H9 (cell line): ENCODE measurements around the gene CYP2W1. TPM values are rescaled to one million over a fixed set of nuclear protein-coding genes. Genes with fewer than 3 reads are reported as not detected.

ENCODE experiments used
- DNase-seq: peaks from one replicate; pipeline ENCODE4 v3.0.0-alpha.2; 2017
- H2AFZ ChIP-seq: one replicate; pipeline ENCODE4 v1.6.1; 2013; ENCODE audit warnings: mild to moderate bottlenecking, low read length, control low read depth, moderate library complexity
- H2AK5ac ChIP-seq: 2 replicates; pipeline ENCODE4 v1.6.1; 2013; ENCODE audit warnings: low read length, control low read depth, mixed read lengths; ENCODE audit not compliant: insufficient read length
- H2BK120ac ChIP-seq: one replicate; pipeline ENCODE4 v1.6.1; 2013; ENCODE audit warnings: low read depth, mild to moderate bottlenecking, low read length, control low read depth, inconsistent platforms; ENCODE audit not compliant: poor library complexity, severe bottlenecking
- H2BK12ac ChIP-seq: 2 replicates; pipeline ENCODE4 v1.6.1; 2013; ENCODE audit warnings: low read length, control low read depth, mixed read lengths, low read depth; ENCODE audit not compliant: insufficient read length
- H2BK15ac ChIP-seq: 2 replicates; pipeline ENCODE4 v1.6.1; 2013; ENCODE audit warnings: low read depth, low read length, control low read depth
- H2BK20ac ChIP-seq: one replicate; pipeline ENCODE4 v1.6.1; 2013; ENCODE audit warnings: low read depth, mild to moderate bottlenecking, low read length, control low read depth, inconsistent platforms; ENCODE audit not compliant: poor library complexity, severe bottlenecking
- H2BK5ac ChIP-seq: 2 replicates; pipeline ENCODE4 v1.6.1; 2013; ENCODE audit warnings: low read length, control low read depth, mixed read lengths; ENCODE audit not compliant: insufficient read length
- H3K14ac ChIP-seq: 2 replicates; pipeline ENCODE4 v1.6.1; 2013; ENCODE audit warnings: low read length, control low read depth; ENCODE audit not compliant: insufficient read depth
- H3K18ac ChIP-seq: 2 replicates; pipeline ENCODE4 v1.6.1; 2013; ENCODE audit warnings: low read depth, mild to moderate bottlenecking, mixed read lengths, low read length, control low read depth; ENCODE audit not compliant: insufficient read length
- H3K23ac ChIP-seq: 2 replicates; pipeline ENCODE4 v1.6.1; 2013; ENCODE audit warnings: low read length, control low read depth, mixed read lengths, low read depth; ENCODE audit not compliant: insufficient read length
- H3K23me2 ChIP-seq: 2 replicates; pipeline ENCODE4 v1.6.1; 2013; ENCODE audit warnings: low read depth, mild to moderate bottlenecking, mixed read lengths, low read length, control low read depth; ENCODE audit not compliant: insufficient read length, poor library complexity, severe bottlenecking
- H3K27ac ChIP-seq: 2 replicates; pipeline ENCODE4 v1.5.1; 2013; ENCODE audit warnings: low read length, control low read depth, mixed read lengths, low read depth; ENCODE audit not compliant: insufficient read length
- H3K27me3 ChIP-seq: 2 replicates; pipeline ENCODE4 v1.6.1; 2013; ENCODE audit warnings: low read length, control low read depth, inconsistent platforms; ENCODE audit not compliant: insufficient read depth
- H3K4ac ChIP-seq: 2 replicates; pipeline ENCODE4 v1.6.1; 2013; ENCODE audit warnings: low read depth, mild to moderate bottlenecking, control low read depth, inconsistent platforms, low read length, moderate library complexity
- H3K4me1 ChIP-seq: 2 replicates; pipeline ENCODE4 v1.6.1; 2013; ENCODE audit warnings: low read length, control low read depth, inconsistent platforms; ENCODE audit not compliant: insufficient read depth
- H3K4me2 ChIP-seq: 2 replicates; pipeline ENCODE4 v1.6.1; 2013; ENCODE audit warnings: low read length, control low read depth, mixed read lengths; ENCODE audit not compliant: insufficient read length, insufficient read depth
- H3K56ac ChIP-seq: 2 replicates; pipeline ENCODE4 v1.6.1; 2013; ENCODE audit warnings: low read depth, mild to moderate bottlenecking, mixed read lengths, low read length, control low read depth; ENCODE audit not compliant: insufficient read length
- H3K79me1 ChIP-seq: 2 replicates; pipeline ENCODE4 v1.6.1; 2013; ENCODE audit warnings: low read depth, mild to moderate bottlenecking, moderate library complexity, low read length, control low read depth, inconsistent platforms; ENCODE audit not compliant: insufficient read depth, poor library complexity, severe bottlenecking
- H3K79me2 ChIP-seq: 2 replicates; pipeline ENCODE4 v1.6.1; 2013; ENCODE audit warnings: low read length, control low read depth, inconsistent platforms; ENCODE audit not compliant: insufficient read depth
- H3K9ac ChIP-seq: 2 replicates; pipeline ENCODE4 v1.6.1; 2013; ENCODE audit warnings: low read length, control low read depth, mixed read lengths; ENCODE audit not compliant: insufficient read length; ENCODE audit errors: extremely low read depth
- H3K9me3 ChIP-seq: one replicate; pipeline ENCODE4 v1.6.1; 2013; ENCODE audit warnings: low read depth, low read length, inconsistent platforms; ENCODE audit not compliant: control insufficient read depth
- H3T11ph ChIP-seq: one replicate; pipeline ENCODE4 v1.6.1; 2013; ENCODE audit warnings: mild to moderate bottlenecking, low read length, control low read depth, inconsistent platforms
- H4K20me1 ChIP-seq: one replicate; pipeline ENCODE4 v1.6.1; 2013; ENCODE audit not compliant: control insufficient read depth, insufficient read length, insufficient read depth
- H4K5ac ChIP-seq: 2 replicates; pipeline ENCODE4 v1.6.1; 2013; ENCODE audit warnings: low read depth, mild to moderate bottlenecking, mixed read lengths, low read length, control low read depth; ENCODE audit not compliant: insufficient read length
- H4K8ac ChIP-seq: replicated peaks from 2 replicates; pipeline ENCODE4 v1.6.1; 2013; ENCODE audit warnings: low read length, control low read depth, mixed read lengths, low read depth; ENCODE audit not compliant: insufficient read length
- H4K91ac ChIP-seq: 2 replicates; pipeline ENCODE4 v1.6.1; 2013; ENCODE audit warnings: low read depth, mild to moderate bottlenecking, moderate library complexity, mixed read lengths, low read length, control low read depth; ENCODE audit not compliant: insufficient read length
- H3K27ac Mint-ChIP-seq, 3 experiments: 2 replicates in 2 of 3; 3 replicates in 1 of 3; pipeline ENCODE4 v1.8.0; 2020 to 2021; ENCODE audit warnings: mixed read lengths in 3 of 3, mild to moderate bottlenecking in 1 of 3, moderate library complexity in 1 of 3
- H3K27me3 Mint-ChIP-seq: 2 replicates; pipeline ENCODE4 v1.8.0; 2021; ENCODE audit warnings: low read depth, mild to moderate bottlenecking, moderate library complexity, mixed read lengths
- H3K36me3 Mint-ChIP-seq, 3 experiments: 2 replicates in 2 of 3; 3 replicates in 1 of 3; pipeline ENCODE4 v1.8.0; 2020 to 2021; ENCODE audit warnings: low read depth in 3 of 3, mixed read lengths in 3 of 3; ENCODE audit not compliant: insufficient read depth in 1 of 3
- H3K4me1 Mint-ChIP-seq, 2 experiments: 2 replicates each; pipeline ENCODE4 v1.8.0; 2020; ENCODE audit warnings: mixed read lengths in 2 of 2
- H3K4me3 Mint-ChIP-seq, 2 experiments: 2 replicates in 1 of 2; 3 replicates in 1 of 2; pipeline ENCODE4 v1.8.0; 2020 to 2021; ENCODE audit warnings: mild to moderate bottlenecking in 2 of 2, mixed read lengths in 2 of 2, moderate library complexity in 1 of 2
- H3K9me3 Mint-ChIP-seq, 2 experiments: 2 replicates in 1 of 2; 3 replicates in 1 of 2; pipeline ENCODE4 v1.8.0; 2020; ENCODE audit warnings: mild to moderate bottlenecking in 2 of 2, mixed read lengths in 2 of 2, moderate library complexity in 1 of 2
- WGBS: extraction: QIAGEN DNeasy Blood & Tissue Kit; methylation state at CpG from one replicate; pipeline ENCODE4 v1.1.7; 2013; ENCODE audit warnings: missing lambda C conversion rate, low lambda C conversion rate, mixed read lengths; ENCODE audit not compliant: insufficient read length; ENCODE audit errors: extremely low coverage; 5-methylcytosine and 5-hydroxymethylcytosine counted together
- total RNA-seq: library from RNA; stranded (reverse); gene quantifications from 2 replicates; pipeline ENCODE4 v1.2.1, GENCODE V29; 2021
- TF ChIP-seq, protein P1 (sequence below): fragments of 200-600 bp; sonication (generic); conservative IDR thresholded peaks from 3 replicates; pipeline ENCODE4 v1.8.0; 2021; ENCODE audit warnings: antibody characterized with exemption, mild to moderate bottlenecking

The CYP2W1 gene
- total RNA-seq, 1 experiment from 2014 or later: not detected

DNA sequence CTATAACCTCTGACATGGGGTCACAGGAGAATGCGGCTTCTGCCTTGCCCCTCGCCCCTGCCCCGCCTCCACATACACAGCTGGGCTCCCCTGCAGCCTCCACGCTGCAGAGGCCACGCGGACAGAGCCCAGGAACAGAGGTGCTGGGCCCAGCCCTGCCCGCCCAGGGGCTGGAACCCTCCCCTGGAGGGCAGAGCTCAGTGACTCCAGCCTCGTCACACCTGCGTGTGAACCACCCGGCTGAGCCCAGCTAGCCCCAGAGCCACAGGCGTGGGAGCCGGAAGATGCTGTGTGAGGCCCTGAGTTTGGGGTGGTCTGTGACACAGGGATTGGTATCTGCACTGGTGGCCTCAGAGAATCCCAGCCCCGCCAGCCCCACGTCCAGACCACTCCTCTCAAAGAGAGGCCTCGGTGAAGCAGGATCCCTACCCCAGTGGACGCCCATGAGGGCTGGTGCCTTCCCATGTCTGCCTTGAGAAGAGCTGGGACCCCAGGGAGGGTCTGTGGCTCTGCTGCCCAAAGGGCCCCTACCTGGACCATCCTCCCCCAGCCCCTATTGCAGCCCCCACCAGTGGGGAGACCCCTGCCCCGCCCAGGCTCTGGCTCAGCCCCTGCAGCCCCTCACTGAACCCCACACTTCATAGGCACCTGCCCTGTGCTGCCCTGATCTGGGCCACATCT, 20.4 kb upstream of the CYP2W1 start:
- Mint-ChIP-seq H3K4me3 (no peak overlapping the region), H3K27ac (no peak overlapping the region), H3K36me3 (peaks cover 0 to 12% (median 4%) of the 10 kb centered on the region in 3 experiments; a peak in 6 of 7 replicates), H3K27me3 (peaks cover 4% of the 10 kb centered on the region; the same call in 1 of the 2 replicates), H3K4me1 (peaks cover 12 to 20% of the 10 kb centered on the region in 2 experiments), H3K9me3 (peaks cover 0 to 3% of the 10 kb centered on the region in 2 experiments; a peak in 1 of 5 replicates)
- Histone ChIP-seq H2BK120ac (no peak overlapping the region), H3K9ac (no peak overlapping the region), H2AFZ (no peak overlapping the region), H3K4ac (no peak overlapping the region), H2BK5ac (no peak overlapping the region), H2AK5ac (no peak overlapping the region), H2BK15ac (no peak overlapping the region), H3K9me3 (no peaks in the 10 kb centered on the region), H4K8ac (no peak overlapping the region), H3K23ac (no peak overlapping the region), H3K4me1 (no peaks in the 10 kb centered on the region), H3K18ac (no peak overlapping the region), H3K14ac (peak overlapping the region; percentile 14; the same call in 1 of the 2 replicates), H3K23me2 (no peaks in the 10 kb centered on the region), H4K20me1 (no peaks in the 10 kb centered on the region), H3K79me1 (no peaks in the 10 kb centered on the region), H4K5ac (no peak overlapping the region), H3K27ac (no peak overlapping the region), H3T11ph (no peak overlapping the region), H4K91ac (no peak overlapping the region), H3K79me2 (no peaks in the 10 kb centered on the region), H2BK20ac (no peak overlapping the region), H3K4me2 (no peak overlapping the region), H2BK12ac (no peak overlapping the region), H3K56ac (no peak overlapping the region), H3K27me3 (no peaks in the 10 kb centered on the region)
- WGBS: no CpG with 5 or more reads among the region's 17 CpGs
- no peak for DNase-seq
- TF ChIP-seq, protein P1, sequence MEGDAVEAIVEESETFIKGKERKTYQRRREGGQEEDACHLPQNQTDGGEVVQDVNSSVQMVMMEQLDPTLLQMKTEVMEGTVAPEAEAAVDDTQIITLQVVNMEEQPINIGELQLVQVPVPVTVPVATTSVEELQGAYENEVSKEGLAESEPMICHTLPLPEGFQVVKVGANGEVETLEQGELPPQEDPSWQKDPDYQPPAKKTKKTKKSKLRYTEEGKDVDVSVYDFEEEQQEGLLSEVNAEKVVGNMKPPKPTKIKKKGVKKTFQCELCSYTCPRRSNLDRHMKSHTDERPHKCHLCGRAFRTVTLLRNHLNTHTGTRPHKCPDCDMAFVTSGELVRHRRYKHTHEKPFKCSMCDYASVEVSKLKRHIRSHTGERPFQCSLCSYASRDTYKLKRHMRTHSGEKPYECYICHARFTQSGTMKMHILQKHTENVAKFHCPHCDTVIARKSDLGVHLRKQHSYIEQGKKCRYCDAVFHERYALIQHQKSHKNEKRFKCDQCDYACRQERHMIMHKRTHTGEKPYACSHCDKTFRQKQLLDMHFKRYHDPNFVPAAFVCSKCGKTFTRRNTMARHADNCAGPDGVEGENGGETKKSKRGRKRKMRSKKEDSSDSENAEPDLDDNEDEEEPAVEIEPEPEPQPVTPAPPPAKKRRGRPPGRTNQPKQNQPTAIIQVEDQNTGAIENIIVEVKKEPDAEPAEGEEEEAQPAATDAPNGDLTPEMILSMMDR: no peak
